HAP-1 (cell line): ENCODE measurements around the gene YIPF3.
"Not testable (repeated sequence)": the region's sequence is repeated elsewhere in the genome, so short reads cannot be mapped to it uniquely, and the experiment has no call there.

Source experiments
- DNase-seq, 2 experiments: peaks; one replicate each; pipeline ENCODE4 v3.0.0-alpha.2; 2016 to 2020; ENCODE audit warnings: low spot score in 2 of 2
- H3K27me3 ChIP-seq: fragments of 250-450 bp; sonication (Bioruptor Pico); 2 replicates; pipeline ENCODE4 v1.5.1; 2020; ENCODE audit warnings: low read depth, mild to moderate bottlenecking, moderate library complexity
- H3K36me3 ChIP-seq: fragments of 250-450 bp; sonication (Bioruptor Pico); replicated peaks from 2 replicates; pipeline ENCODE4 v1.5.1; 2020; ENCODE audit warnings: mild to moderate bottlenecking
- H3K4me1 ChIP-seq: fragments of 250-450 bp; sonication (Bioruptor Pico); 2 replicates; pipeline ENCODE4 v1.5.1; 2020; ENCODE audit warnings: mild to moderate bottlenecking
- H3K4me3 ChIP-seq: fragments of 250-450 bp; sonication (Bioruptor Pico); 2 replicates; pipeline ENCODE4 v1.5.1; 2020; ENCODE audit warnings: mild to moderate bottlenecking, moderate library complexity
- H3K9me3 ChIP-seq: fragments of 250-450 bp; sonication (Bioruptor Pico); 2 replicates; pipeline ENCODE4 v1.5.1; 2020; ENCODE audit warnings: mild to moderate bottlenecking, moderate library complexity
- in situ Hi-C: fragments of 300-500 bp; cut with MboI; formaldehyde crosslinking; loops from 3 replicates; pipeline ENCODE4 v1.14.3; 2020; ENCODE audit warnings: low sequenced_read_pairs, inconsistent platforms, mixed read lengths

The YIPF3 gene

GRCh38 chr6:43516697-43517504 is at the start of gene YIPF3, which contains the start of gene POLR1C:
TSS of gene YIPF3 (minus strand) at chr6:43516926. CDS start at chr6:43516807, 119 bp downstream.
TSS of gene POLR1C (plus strand) at chr6:43517089. CDS start at chr6:43517110, 21 bp downstream.
- Histone ChIP-seq H3K36me3 (peaks cover 67% of the 10 kb centered on the region), H3K9me3 (no peaks in the 10 kb centered on the region), H3K4me1 (peaks cover 6% of the 10 kb centered on the region), H3K4me3 (peak within 1 kb of the TSS; percentile 98), H3K27me3 (no peaks in the 10 kb centered on the region)
- peak; percentile 94 to 98 for DNase-seq
- in situ Hi-C loops = no loop called here

- Histone ChIP-seq H3K36me3 (peaks cover 95% of the 10 kb centered on the region), H3K9me3 (no peaks in the 10 kb centered on the region), H3K4me3 (no peak overlapping the region), H3K4me1 (no peaks in the 10 kb centered on the region), H3K27me3 (no peaks in the 10 kb centered on the region)
- in situ Hi-C loops = no loop called here
- DNase-seq = no peak
These were observed 42.6 kb upstream of the YIPF3 start for GRCh38 chr6:43559328-43559727.

- H3K27me3 ChIP-seq, H3K4me3 ChIP-seq, DNase-seq, H3K4me1 ChIP-seq, H3K9me3 ChIP-seq, in situ Hi-C loops: not testable (repeated sequence)
- peaks cover 92% of the 10 kb centered on the region for H3K36me3 ChIP-seq
These were observed 40.9 kb upstream of the YIPF3 start for GRCh38 chr6:43557620-43558019.

- Histone ChIP-seq H3K27me3 (no peaks in the 10 kb centered on the region), H3K36me3 (peaks cover 99% of the 10 kb centered on the region), H3K9me3 (no peaks in the 10 kb centered on the region), H3K4me1 (no peaks in the 10 kb centered on the region), H3K4me3 (no peak overlapping the region)
- in situ Hi-C loops = no loop called here
- no peak for DNase-seq
These were observed 30.5 kb upstream of the YIPF3 start for GRCh38 chr6:43547222-43547621.

GRCh38 chr6:43544461-43544860 is 27.7 kb upstream of the YIPF3 start:
- Histone ChIP-seq H3K27me3 (no peaks in the 10 kb centered on the region), H3K4me1 (no peaks in the 10 kb centered on the region), H3K4me3 (no peak overlapping the region), H3K9me3 (no peaks in the 10 kb centered on the region), H3K36me3 (peaks cover 90% of the 10 kb centered on the region)
- DNase-seq = no peak
- in situ Hi-C loops = no loop called here

GRCh38 chr6:43541774-43542471 is 25.2 kb upstream of the YIPF3 start:
- H3K4me1 ChIP-seq = no peaks in the 10 kb centered on the region
- no peaks in the 10 kb centered on the region for H3K27me3 ChIP-seq
- DNase-seq = no peak
- peaks cover 85% of the 10 kb centered on the region for H3K36me3 ChIP-seq
- in situ Hi-C loops = no loop called here
- no peak overlapping the region for H3K4me3 ChIP-seq
- H3K9me3 ChIP-seq = no peaks in the 10 kb centered on the region

- in situ Hi-C loops = no loop called here
- peaks cover 74% of the 10 kb centered on the region for H3K36me3 ChIP-seq
- no peaks in the 10 kb centered on the region for H3K27me3 ChIP-seq
These were observed 23.8 kb upstream of the YIPF3 start for GRCh38 chr6:43540507-43540906.

GRCh38 chr6:43539409-43539808 is 22.7 kb upstream of the YIPF3 start:
- H3K27me3 ChIP-seq, H3K4me3 ChIP-seq, DNase-seq, H3K9me3 ChIP-seq, in situ Hi-C loops, H3K4me1 ChIP-seq: not testable (repeated sequence)
- peaks cover 71% of the 10 kb centered on the region for H3K36me3 ChIP-seq

More at GRCh38 chr6:43540507-43540906, 23.8 kb upstream of the YIPF3 start:
- Histone ChIP-seq H3K9me3 (no peaks in the 10 kb centered on the region), H3K4me1 (no peaks in the 10 kb centered on the region), H3K4me3 (no peak overlapping the region)
- no peak for DNase-seq

GRCh38 chr6:43538986-43539385 is 22.3 kb upstream of the YIPF3 start:
- H3K27me3 ChIP-seq, in situ Hi-C loops, H3K4me1 ChIP-seq, H3K9me3 ChIP-seq, DNase-seq, H3K4me3 ChIP-seq: not testable (repeated sequence)
- peaks cover 71% of the 10 kb centered on the region for H3K36me3 ChIP-seq

- Histone ChIP-seq H3K27me3 (no peaks in the 10 kb centered on the region), H3K9me3 (no peaks in the 10 kb centered on the region), H3K36me3 (peaks cover 76% of the 10 kb centered on the region), H3K4me3 (no peak overlapping the region), H3K4me1 (no peaks in the 10 kb centered on the region)
- no peak for DNase-seq
- in situ Hi-C loops = no loop called here
These were observed 15.5 kb upstream of the YIPF3 start for GRCh38 chr6:43532201-43532600.

GRCh38 chr6:43524483-43524961 is 7.8 kb upstream of the YIPF3 start:
- H3K27me3 ChIP-seq = no peaks in the 10 kb centered on the region
- H3K36me3 ChIP-seq = peaks cover 96% of the 10 kb centered on the region
- in situ Hi-C loops = no loop called here
- H3K9me3 ChIP-seq = no peaks in the 10 kb centered on the region
- no peak for DNase-seq
- no peak overlapping the region for H3K4me3 ChIP-seq
- no peaks in the 10 kb centered on the region for H3K4me1 ChIP-seq

GRCh38 chr6:43523284-43523683 is 6.6 kb upstream of the YIPF3 start:
- peaks cover 96% of the 10 kb centered on the region for H3K36me3 ChIP-seq
- in situ Hi-C loops = no loop called here
- DNase-seq = no peak
- no peaks in the 10 kb centered on the region for H3K27me3 ChIP-seq
- no peaks in the 10 kb centered on the region for H3K9me3 ChIP-seq
- no peak overlapping the region for H3K4me3 ChIP-seq
- peaks cover 6% of the 10 kb centered on the region for H3K4me1 ChIP-seq

- no peak overlapping the region for H3K4me3 ChIP-seq
- H3K4me1 ChIP-seq = peaks cover 6% of the 10 kb centered on the region
- in situ Hi-C loops = no loop called here
- peaks cover 90% of the 10 kb centered on the region for H3K36me3 ChIP-seq
- DNase-seq = no peak
- no peaks in the 10 kb centered on the region for H3K9me3 ChIP-seq
- no peaks in the 10 kb centered on the region for H3K27me3 ChIP-seq
These were observed 6.0 kb upstream of the YIPF3 start for GRCh38 chr6:43522547-43523261.
